OCI-LY1 (cell line): ENCODE measurements around the gene STON2.
"Not testable (repeated sequence)": the region's sequence is repeated elsewhere in the genome, so short reads cannot be mapped to it uniquely, and the experiment has no call there.

Experiments
- H2AFZ ChIP-seq: fragments of 200-600 bp; sonication (generic), shearing (Covaris generic); 2 replicates; pipeline ENCODE4 v1.6.0; 2014; ENCODE audit warnings: antibody characterized with exemption, mild to moderate bottlenecking, low read length
- H3F3A ChIP-seq: fragments of 200-600 bp; sonication (generic), shearing (Covaris generic); 2 replicates; pipeline ENCODE4 v1.6.0; 2014; ENCODE audit warnings: mild to moderate bottlenecking, antibody characterized with exemption, low read length, moderate library complexity; ENCODE audit not compliant: insufficient read depth
- H3K27ac ChIP-seq: fragments of 200-600 bp; sonication (generic); 2 replicates; pipeline ENCODE4 v1.5.1; 2014; ENCODE audit warnings: low read length, mixed run types, mild to moderate bottlenecking, low read depth; ENCODE audit not compliant: poor library complexity, severe bottlenecking
- H3K27me3 ChIP-seq: fragments of 200-600 bp; sonication (generic); 2 replicates; pipeline ENCODE4 v1.6.0; 2014; ENCODE audit warnings: antibody characterized with exemption, mild to moderate bottlenecking, low read length, moderate library complexity; ENCODE audit not compliant: insufficient read depth
- H3K36me3 ChIP-seq: fragments of 200-600 bp; sonication (generic); 2 replicates; pipeline ENCODE4 v1.6.1; 2014; ENCODE audit warnings: mild to moderate bottlenecking, antibody characterized with exemption, low read length, moderate library complexity, mixed read lengths; ENCODE audit not compliant: insufficient read depth
- H3K4me1 ChIP-seq: fragments of 200-600 bp; sonication (generic); 2 replicates; pipeline ENCODE4 v1.5.1; 2014; ENCODE audit warnings: mild to moderate bottlenecking, low read length, moderate library complexity; ENCODE audit not compliant: insufficient read depth, severe bottlenecking
- H3K4me2 ChIP-seq: fragments of 200-600 bp; sonication (generic), shearing (Covaris generic); 2 replicates; pipeline ENCODE4 v1.6.1; 2014; ENCODE audit warnings: low read length
- H3K4me3 ChIP-seq: fragments of 200-600 bp; sonication (generic); 2 replicates; pipeline ENCODE4 v1.5.1; 2014; ENCODE audit warnings: low read length, low read depth, mild to moderate bottlenecking, mixed read lengths; ENCODE audit not compliant: poor library complexity, severe bottlenecking
- H3K79me2 ChIP-seq: fragments of 200-600 bp; shearing (Covaris generic); 2 replicates; pipeline ENCODE4 v1.6.1; 2016; ENCODE audit warnings: mixed run types, low read length, mixed read lengths; ENCODE audit not compliant: insufficient read depth
- H3K9ac ChIP-seq: fragments of 200-600 bp; sonication (generic), shearing (Covaris generic); 2 replicates; pipeline ENCODE4 v1.6.1; 2014; ENCODE audit warnings: mild to moderate bottlenecking, low read length, mixed read lengths
- H3K9me2 ChIP-seq: fragments of 200-600 bp; sonication (generic), shearing (Covaris generic); 2 replicates; pipeline ENCODE4 v1.6.1; 2014; ENCODE audit warnings: low read depth, mild to moderate bottlenecking, low read length, mixed read lengths
- H3K9me3 ChIP-seq: fragments of 200-600 bp; shearing (Covaris generic); 2 replicates; pipeline ENCODE4 v1.6.1; 2014; ENCODE audit warnings: low read length, mixed read lengths
- H4K20me1 ChIP-seq: fragments of 200-600 bp; sonication (generic), shearing (Covaris generic); 2 replicates; pipeline ENCODE4 v1.6.0; 2016; ENCODE audit warnings: mild to moderate bottlenecking, low read length; ENCODE audit not compliant: insufficient read depth
- CTCF ChIP-seq: fragments of 200-600 bp; sonication (generic), shearing (Covaris generic); IDR thresholded peaks from 2 replicates; pipeline ENCODE4 v1.5.1; 2017; ENCODE audit warnings: mild to moderate bottlenecking, antibody characterized with exemption, low read length, moderate library complexity, mixed read lengths
- EZH2 ChIP-seq: fragments of 200-600 bp; sonication (generic), shearing (Covaris generic); IDR thresholded peaks from 2 replicates; pipeline ENCODE4 v1.8.0; 2017; ENCODE audit warnings: borderline replicate concordance, mixed run types, mild to moderate bottlenecking, antibody characterized with exemption, low read length, moderate library complexity, mixed read lengths

STON2 gene

GRCh38 chr14:81224222-81224621 lies 175.9 kb downstream of the STON2 start:
- H3K9me2 ChIP-seq, result no peaks in the 10 kb centered on the region
- H3K4me2 ChIP-seq, result no peak overlapping the region
- no peak overlapping the region for H2AFZ ChIP-seq
- no peaks in the 10 kb centered on the region for H3K9me3 ChIP-seq
- H4K20me1 ChIP-seq, result no peaks in the 10 kb centered on the region
- no peaks in the 10 kb centered on the region for H3K27me3 ChIP-seq
- peaks cover 8% of the 10 kb centered on the region for H3K4me1 ChIP-seq
- no peak overlapping the region for H3K9ac ChIP-seq
- H3K4me3 ChIP-seq, result no peak overlapping the region
- no peak for TF ChIP-seq EZH2
- TF ChIP-seq CTCF, result no peak
- H3K79me2 ChIP-seq, result no peaks in the 10 kb centered on the region
- H3K27ac ChIP-seq, result no peak overlapping the region
- no peaks in the 10 kb centered on the region for H3K36me3 ChIP-seq
- no peaks in the 10 kb centered on the region for H3F3A ChIP-seq

GRCh38 chr14:81223788-81224187 lies 176.3 kb downstream of the STON2 start:
- not testable (repeated sequence) for H3K9me2 ChIP-seq, H3F3A ChIP-seq, H3K9me3 ChIP-seq, H3K9ac ChIP-seq, H3K27me3 ChIP-seq, H4K20me1 ChIP-seq, H2AFZ ChIP-seq, H3K36me3 ChIP-seq, H3K4me3 ChIP-seq, H3K27ac ChIP-seq, H3K4me1 ChIP-seq, H3K4me2 ChIP-seq, H3K79me2 ChIP-seq

GRCh38 chr14:81222691-81223090 lies 177.4 kb downstream of the STON2 start:
- H3K4me2 ChIP-seq, result no peak overlapping the region
- TF ChIP-seq EZH2 (no peak), CTCF (no peak)
- H3K9me3 ChIP-seq, result no peaks in the 10 kb centered on the region
- no peaks in the 10 kb centered on the region for H4K20me1 ChIP-seq
- peaks cover 14% of the 10 kb centered on the region for H3K79me2 ChIP-seq
- no peaks in the 10 kb centered on the region for H3F3A ChIP-seq
- no peak overlapping the region for H3K27ac ChIP-seq
- H3K36me3 ChIP-seq, result no peaks in the 10 kb centered on the region
- H2AFZ ChIP-seq, result no peak overlapping the region
- H3K4me3 ChIP-seq, result no peak overlapping the region
- no peaks in the 10 kb centered on the region for H3K9me2 ChIP-seq
- peaks cover 21% of the 10 kb centered on the region for H3K4me1 ChIP-seq
- no peak overlapping the region for H3K9ac ChIP-seq
- H3K27me3 ChIP-seq, result no peaks in the 10 kb centered on the region

GRCh38 chr14:81222126-81222525 lies 178.0 kb downstream of the STON2 start:
- H3K27ac ChIP-seq, result no peak overlapping the region
- H3K79me2 ChIP-seq, result peaks cover 19% of the 10 kb centered on the region
- no peaks in the 10 kb centered on the region for H3K9me3 ChIP-seq
- no peak overlapping the region for H3K9ac ChIP-seq
- H3F3A ChIP-seq, result no peaks in the 10 kb centered on the region
- no peaks in the 10 kb centered on the region for H3K9me2 ChIP-seq
- H3K4me3 ChIP-seq, result no peak overlapping the region
- no peaks in the 10 kb centered on the region for H3K36me3 ChIP-seq
- no peak overlapping the region for H2AFZ ChIP-seq
- no peaks in the 10 kb centered on the region for H4K20me1 ChIP-seq
- TF ChIP-seq CTCF, result no peak
- H3K27me3 ChIP-seq, result no peaks in the 10 kb centered on the region
- no peak overlapping the region; the same call in 1 of the 2 replicates for H3K4me2 ChIP-seq
- peaks cover 26% of the 10 kb centered on the region for H3K4me1 ChIP-seq
